ENCODE measurements around the gene QPCT.
"Not testable (repeated sequence)": the region's sequence is repeated elsewhere in the genome, so short reads cannot be mapped to it uniquely, and the experiment has no call there.

The QPCT gene

GRCh38 chr2:37376421-37377186, 32.2 kb downstream of the QPCT start:
- no peak for DNase-seq (ENCODE audit: low read depth)
- no peak overlapping the region for H3K4me3 ChIP-seq (ENCODE audit: low read length)
- no peak for TF ChIP-seq CTCF (conservative IDR thresholded peaks at IDR 0.05; ENCODE audit: low read depth, low read length)

- TF ChIP-seq CTCF (conservative IDR thresholded peaks at IDR 0.05; ENCODE audit: low read depth, low read length), result no peak
- no peak overlapping the region for H3K4me3 ChIP-seq (ENCODE audit: low read length)
- no peak for DNase-seq (ENCODE audit: low read depth)
These were observed 32.7 kb downstream of the QPCT start for GRCh38 chr2:37377187-37377532.

GRCh38 chr2:37378411-37378810, 34.0 kb downstream of the QPCT start:
- no peak for DNase-seq (ENCODE audit: low read depth)
- no peak for TF ChIP-seq CTCF (conservative IDR thresholded peaks at IDR 0.05; ENCODE audit: low read depth, low read length)
- H3K4me3 ChIP-seq (ENCODE audit: low read length), result no peak overlapping the region

GRCh38 chr2:37379881-37380296, 35.5 kb downstream of the QPCT start:
- no peak for DNase-seq (ENCODE audit: low read depth)
- no peak overlapping the region for H3K4me3 ChIP-seq (ENCODE audit: low read length)
- TF ChIP-seq CTCF (conservative IDR thresholded peaks at IDR 0.05; ENCODE audit: low read depth, low read length), result no peak

GRCh38 chr2:37380787-37381186, 36.4 kb downstream of the QPCT start:
- H3K4me3 ChIP-seq (ENCODE audit: low read length); DNase-seq (ENCODE audit: low read depth): not testable (repeated sequence)

GRCh38 chr2:37384261-37384660, 39.8 kb downstream of the QPCT start:
- DNase-seq (ENCODE audit: low read depth); H3K4me3 ChIP-seq (ENCODE audit: low read length): not testable (repeated sequence)

- no peak for DNase-seq (ENCODE audit: low read depth)
- no peak for TF ChIP-seq CTCF (conservative IDR thresholded peaks at IDR 0.05; ENCODE audit: low read depth, low read length)
- no peak overlapping the region for H3K4me3 ChIP-seq (ENCODE audit: low read length)
These were observed 42.9 kb downstream of the QPCT start for GRCh38 chr2:37387148-37387835.

GRCh38 chr2:37388074-37388473, 43.6 kb downstream of the QPCT start:
- H3K4me3 ChIP-seq (ENCODE audit: low read length), result no peak overlapping the region
- no peak for TF ChIP-seq CTCF (conservative IDR thresholded peaks at IDR 0.05; ENCODE audit: low read depth, low read length)
- DNase-seq (ENCODE audit: low read depth), result no peak

Data from retinal pigment epithelial cell (primary cell).